ENCODE results near the gene CWC15.
A peak's percentile ranks its signal among the peaks of the same experiment; 100 is the strongest.
"Not testable (repeated sequence)": the region's sequence is repeated elsewhere in the genome, so short reads cannot be mapped to it uniquely, and the experiment has no call there.

Gene CWC15

DNA sequence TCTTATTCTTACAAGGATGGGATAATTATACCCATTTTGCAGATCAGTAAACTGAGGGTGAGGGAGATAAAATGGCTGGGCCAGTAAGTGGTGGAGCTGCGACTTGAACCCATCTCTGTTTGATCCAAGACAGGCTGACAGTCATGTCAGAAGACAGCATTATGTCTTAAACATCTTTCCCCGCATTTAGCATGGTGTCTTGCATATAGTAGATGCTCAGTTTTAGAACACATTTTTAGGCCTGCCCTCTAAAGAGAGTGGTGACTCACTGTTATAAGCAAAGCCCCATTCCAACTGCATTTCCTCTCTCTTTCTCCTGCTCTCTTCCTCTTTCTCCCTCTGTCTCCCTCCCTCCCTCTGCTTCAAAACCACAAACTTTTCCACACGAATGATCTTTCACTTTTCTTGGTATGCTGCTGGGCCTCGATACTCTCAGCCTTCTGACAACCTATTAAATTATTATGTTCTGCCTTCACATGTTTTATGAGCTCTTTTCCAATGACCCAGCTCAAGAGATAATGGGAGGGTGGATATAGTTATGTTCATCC is 25.2 kb downstream of the CWC15 start:
- DNase-seq: no peak

DNA sequence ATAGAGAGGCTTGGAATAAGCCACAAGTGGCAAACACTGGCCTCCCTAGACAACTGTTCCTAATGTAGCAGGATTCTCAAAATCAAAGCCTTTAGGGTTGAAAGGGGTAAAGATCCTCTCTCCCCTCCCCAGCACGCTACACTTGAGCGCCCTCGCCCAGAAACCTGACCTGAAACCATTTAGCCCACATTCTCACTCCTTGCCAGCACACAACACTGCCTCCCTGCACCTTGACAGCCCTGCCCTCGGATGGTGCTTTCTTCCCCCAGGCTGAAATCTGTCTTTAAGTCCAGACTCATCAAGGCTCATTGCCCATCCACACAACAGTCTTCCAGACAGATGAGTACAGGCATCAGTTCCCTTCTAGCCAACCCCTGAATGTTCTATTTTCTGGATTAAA is 26.5 kb downstream of the CWC15 start:
- DNase-seq: no peak

DNA sequence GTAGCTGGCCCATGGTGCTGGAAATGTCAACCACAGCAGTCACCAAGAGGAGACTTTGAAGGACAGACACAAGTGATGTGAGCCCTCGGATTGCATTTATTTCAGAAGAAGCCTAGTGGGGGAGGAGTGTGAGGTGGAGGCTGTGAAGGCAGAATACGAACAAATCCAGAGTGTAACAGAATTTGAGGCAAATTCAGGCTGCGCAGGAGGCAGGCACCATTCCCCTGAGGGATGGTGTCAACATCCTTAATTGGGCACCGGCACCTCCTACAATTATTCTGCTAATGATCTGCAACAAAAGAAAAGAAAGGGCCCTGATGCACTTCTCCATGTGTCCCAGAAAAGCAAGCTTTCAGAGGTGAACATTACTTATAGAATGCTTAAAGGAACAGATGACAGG is 32.2 kb downstream of the CWC15 start:
- no peak for DNase-seq

DNA sequence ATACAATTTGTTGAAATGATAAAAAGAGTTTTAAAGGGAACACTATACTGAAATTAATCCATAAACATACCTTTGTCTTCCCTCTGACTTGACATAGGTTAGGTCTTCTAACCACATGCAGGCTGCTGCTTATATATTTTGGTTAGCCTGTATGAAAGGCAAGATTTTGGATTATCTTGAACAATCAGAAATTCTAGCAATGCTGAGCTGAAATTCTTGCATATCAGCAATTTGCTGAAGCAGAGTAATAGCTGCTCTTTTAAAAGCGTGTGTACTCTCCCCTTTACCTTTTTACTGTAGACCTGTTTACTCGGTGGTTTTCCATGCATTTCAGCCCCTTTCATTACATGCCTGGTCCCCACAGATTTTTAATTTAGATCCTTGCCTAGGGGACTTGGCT is 34.0 kb downstream of the CWC15 start:
- DNase-seq: no peak

- no peak for DNase-seq
Measured at GRCh38 chr11:94938095-94939055, 35.0 kb downstream of the CWC15 start.

- no peak for DNase-seq
Measured at GRCh38 chr11:94934846-94935245, 38.5 kb downstream of the CWC15 start.

DNA sequence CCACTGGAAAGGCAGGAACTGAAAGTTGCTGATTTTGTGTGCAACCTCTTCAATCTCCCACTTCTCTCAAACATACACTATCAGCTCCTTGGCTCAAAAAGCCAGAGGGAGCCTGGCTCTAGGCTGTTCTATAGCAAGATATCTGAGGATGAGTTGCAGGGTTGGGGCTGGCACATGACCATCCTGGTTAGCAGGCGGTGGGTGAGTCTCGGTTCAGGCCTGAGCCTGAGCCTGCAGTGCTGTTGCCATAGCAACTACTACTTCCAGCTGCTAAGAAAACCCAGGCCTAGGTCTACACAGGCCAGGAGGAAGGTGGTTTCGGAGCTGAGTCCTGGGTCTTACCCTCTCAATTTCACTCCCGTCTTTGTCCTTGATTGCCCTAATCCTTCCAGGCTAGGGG is 39.0 kb downstream of the CWC15 start:
- DNase-seq: no peak

DNA sequence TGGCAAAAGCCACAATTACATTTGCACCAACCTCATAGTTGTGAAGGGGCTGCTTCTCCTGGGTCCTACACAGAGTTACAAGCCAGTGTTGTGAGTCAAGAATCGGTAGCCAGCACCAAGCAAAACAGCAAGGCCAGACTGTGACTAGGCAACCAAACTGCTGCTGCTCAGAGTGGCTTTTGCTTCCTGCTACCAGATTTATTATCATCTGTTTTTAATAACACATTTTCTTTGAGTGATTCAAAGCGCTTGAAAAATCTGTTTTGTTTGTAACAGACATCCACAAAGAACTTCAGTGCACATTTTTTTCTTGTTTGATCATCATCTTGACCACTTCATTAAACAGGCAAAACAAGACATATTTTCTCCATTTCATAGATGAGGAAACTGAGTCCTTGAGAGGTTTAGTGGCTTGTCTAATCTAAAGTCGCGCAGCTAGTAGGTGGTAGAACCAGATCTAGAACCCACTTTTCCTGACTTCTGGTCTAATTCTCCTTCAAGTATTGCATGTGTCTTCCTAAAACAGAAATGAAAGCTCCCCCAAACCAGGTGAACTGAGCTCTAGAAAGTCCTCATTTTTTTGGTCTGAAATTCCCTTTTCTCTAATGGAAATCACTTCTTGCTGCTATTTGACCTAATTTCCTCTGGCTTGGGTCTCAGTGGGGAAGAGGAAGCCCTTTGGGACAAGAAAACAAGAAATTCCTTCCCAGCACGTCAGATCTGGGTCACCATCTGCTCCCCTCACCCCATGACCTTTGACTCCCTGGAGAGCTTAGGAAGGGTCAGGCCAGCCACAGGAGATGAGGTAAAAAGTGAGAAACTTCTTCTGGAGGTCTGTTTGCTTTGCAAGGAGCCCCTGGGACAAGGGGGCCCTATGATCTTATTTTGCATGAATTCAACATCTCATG is 39.9 kb downstream of the CWC15 start:
- peak; percentile 79 to 85 for DNase-seq

DNA sequence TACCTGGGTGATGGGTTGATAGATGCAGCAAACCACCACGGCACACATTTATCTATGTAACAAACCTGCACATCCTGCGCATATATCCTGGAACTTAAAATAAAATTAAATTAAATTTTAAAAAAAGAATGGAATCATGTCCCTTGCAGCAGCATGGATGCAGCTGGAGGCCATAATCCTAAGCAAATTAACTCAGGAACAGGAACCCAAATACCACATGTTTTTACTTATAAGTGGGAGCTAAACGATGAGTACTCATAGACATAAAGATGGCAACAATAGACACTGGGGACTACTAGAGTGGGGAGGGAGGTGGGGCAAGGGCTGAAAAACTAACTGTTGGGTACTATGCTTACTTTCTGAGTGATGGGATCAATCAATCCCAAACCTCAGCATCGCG is 40.9 kb downstream of the CWC15 start:
- DNase-seq: no peak

DNA sequence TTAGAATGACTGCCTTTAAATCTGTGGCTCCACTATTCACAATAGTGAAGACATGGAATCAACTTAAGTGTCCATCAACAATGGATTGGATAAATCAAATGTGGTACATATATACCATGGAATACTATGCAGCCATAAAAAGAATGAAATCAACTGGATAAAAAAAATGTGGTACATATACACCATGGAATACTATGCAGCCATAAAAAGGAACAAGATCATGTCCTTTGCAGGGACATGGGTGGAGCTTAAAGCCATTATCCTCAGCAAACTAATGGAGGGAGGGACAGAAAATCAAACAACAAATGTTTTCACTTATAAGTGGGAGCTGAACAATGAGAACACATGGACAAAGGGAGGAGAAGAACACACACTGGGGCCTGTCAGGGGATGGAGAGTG is 41.3 kb downstream of the CWC15 start:
- DNase-seq: not testable (repeated sequence)

DNA sequence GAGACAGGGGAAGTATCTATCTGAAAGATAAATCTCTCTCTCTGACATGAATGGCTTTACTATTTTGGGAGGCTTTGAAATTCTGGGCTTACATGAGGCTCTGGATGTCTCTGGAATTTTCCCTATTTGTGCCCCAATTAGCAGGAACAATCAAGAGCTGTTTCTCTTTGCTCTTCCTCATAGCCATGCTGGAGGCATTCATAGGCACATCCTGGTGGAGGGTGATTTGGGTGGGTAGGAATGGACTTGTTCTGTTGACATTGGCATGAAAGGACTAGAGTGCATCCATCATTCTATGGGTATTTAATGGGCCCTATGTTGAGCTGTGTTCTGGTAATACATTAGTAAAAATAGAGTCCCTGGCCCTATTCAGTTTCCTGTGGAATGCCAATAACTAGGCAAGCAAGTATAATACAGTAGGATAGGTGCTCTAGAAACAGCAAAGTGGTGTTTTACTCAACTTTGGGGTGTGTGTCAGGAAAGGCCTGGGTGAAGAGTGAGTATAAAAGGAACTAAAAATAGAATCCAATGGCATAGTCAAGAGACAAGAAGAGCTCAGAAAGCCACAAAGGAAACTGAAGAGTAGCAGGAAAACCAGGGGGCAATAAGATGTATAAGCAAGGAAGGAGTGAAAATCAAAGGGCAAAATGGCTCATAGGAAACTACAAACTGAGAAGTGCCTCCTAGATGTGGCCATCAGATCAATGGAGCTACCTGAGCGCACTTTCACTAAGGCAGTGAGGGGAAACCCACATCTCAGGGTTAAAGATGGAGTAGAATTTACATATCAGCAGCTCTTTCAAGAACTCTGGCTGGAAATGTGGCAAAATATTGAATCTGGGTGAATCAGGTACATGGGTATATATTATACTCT is 45.0 kb downstream of the CWC15 start:
- no peak for DNase-seq

DNA sequence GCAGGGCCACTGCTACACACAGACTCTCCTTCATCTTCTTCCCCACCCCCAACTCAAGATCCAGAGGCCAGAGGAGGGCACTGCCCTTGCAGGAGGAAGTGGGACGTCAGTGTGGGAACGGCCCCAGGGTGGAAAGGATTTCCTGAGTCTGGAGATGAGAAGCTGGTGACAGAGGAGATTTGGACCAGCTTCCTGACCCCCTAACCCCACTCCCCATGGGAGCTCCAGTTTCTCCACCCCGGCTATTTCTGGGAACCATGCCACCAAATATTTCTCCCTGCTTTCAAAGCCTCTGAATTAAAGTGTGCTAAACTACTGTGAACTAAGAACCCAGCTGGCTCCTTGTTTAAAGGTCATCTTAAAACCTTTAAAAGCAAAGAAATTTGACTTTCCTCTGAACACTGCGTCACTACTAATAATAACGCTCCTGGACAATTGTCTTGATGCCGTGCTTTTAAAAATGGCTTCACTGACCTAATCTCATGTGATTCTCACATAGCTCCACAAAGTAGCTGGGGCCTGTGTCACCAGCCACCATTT is 46.6 kb downstream of the CWC15 start:
- peak; percentile 29 to 87 for DNase-seq

GRCh38 chr11:94926271-94926625 is 47.1 kb downstream of the CWC15 start:
- no peak for DNase-seq

GRCh38 chr11:94925422-94926270 is 47.7 kb downstream of the CWC15 start:
- no peak for DNase-seq

GRCh38 chr11:94924612-94925011 is 48.7 kb downstream of the CWC15 start:
- DNase-seq: no peak

DNA sequence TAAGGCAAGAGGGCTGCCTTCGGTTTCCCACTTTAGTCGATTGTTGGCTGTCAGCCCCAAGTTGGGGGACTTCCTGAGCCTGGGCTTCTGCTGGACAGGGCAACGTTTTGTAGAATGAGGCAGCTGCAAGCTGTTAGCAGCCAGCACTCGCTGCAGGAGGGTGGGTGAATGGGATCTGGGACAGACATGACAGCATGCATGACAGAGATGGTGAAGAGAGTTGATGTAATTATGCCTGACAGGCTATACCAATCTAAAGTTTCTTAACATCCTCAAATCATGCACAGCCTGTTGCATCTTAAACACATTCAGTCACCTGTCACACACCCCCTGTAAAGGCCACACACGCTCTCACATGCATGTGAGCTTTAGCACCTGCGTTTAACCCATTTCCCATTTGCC is 49.2 kb downstream of the CWC15 start:
- DNase-seq: no peak

- no peak for DNase-seq
Measured at GRCh38 chr11:94923004-94923334, 50.4 kb downstream of the CWC15 start.

GRCh38 chr11:94922321-94923003 is 50.9 kb downstream of the CWC15 start:
- no peak for DNase-seq

GRCh38 chr11:94920311-94920710 is 53.0 kb downstream of the CWC15 start:
- no peak for DNase-seq

DNA sequence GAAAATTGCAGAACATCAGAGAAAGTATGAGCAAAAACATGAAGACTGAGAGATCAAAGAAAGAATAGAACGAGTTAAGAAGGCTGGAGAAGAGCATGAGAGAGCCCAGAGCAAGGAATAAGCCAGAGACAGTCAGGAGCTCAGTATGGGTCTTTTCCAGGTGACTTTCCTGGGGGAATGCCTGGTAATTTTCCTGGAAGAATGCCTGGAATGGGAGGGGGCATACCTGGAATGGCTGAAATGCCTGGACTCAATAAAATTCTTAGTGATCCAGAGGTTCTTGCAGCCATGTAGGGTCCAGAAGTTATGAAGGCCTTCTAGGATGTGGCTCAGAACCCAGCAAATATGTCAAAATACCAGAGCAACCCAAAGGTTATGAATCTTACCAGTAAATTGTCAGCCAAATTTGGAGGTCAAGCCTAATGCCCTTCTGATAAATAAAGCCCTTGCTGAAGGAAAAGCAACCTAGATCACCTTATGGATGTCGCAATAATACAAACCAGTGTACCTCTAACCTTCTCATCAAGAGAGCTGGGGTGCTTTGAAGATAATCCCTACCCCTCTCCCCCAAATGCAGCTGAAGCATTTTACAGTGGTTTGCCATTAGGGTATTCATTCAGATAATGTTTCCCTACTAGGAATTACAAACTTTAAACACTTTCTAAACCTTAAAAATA is 59.5 kb downstream of the CWC15 start:
- DNase-seq: not testable (repeated sequence)

Measured in SW 1271 (cell line).